IMR-90 (cell line): ENCODE results near the gene MXD4. TPM values are rescaled to one million over a fixed set of nuclear protein-coding genes. Genes with fewer than 3 reads are reported as not detected.

Experiments
- ATAC-seq: fragments of 200-7000 bp; cut with Tn5 transposase; 2 replicates; pipeline ENCODE4 v1.9.1; 2020; ENCODE audit warnings: low read depth, mild to moderate bottlenecking, moderate library complexity
- BruUV-seq: library from RNA; stranded (reverse); fragments of 400-500 nt; replicated peaks from 2 replicates; lab custom pipeline; 2021; lab: Mats Ljungman, UMichigan
- CTCF ChIA-PET: fragments of 300-600 bp; formaldehyde crosslinking; extraction: SDS; loops from one replicate; lab custom pipeline; 2021; ENCODE audit warnings: antibody characterized with exemption; lab: Yijun Ruan, JAX
- POLR2A ChIA-PET: fragments of 300-600 bp; sonication (Branson Sonifier 250); formaldehyde crosslinking; loops from one replicate; lab custom pipeline; 2022; ENCODE audit warnings: antibody characterized with exemption; ENCODE audit not compliant: unreplicated experiment; lab: Charles Lee
- DNase-seq: peaks from one replicate; pipeline ENCODE4 v3.0.0; 2013
- H2AFZ ChIP-seq: replicated peaks from 2 replicates; pipeline ENCODE3; 2013; ENCODE audit warnings: low read length, mild to moderate bottlenecking; ENCODE audit not compliant: poor library complexity
- H2AK5ac ChIP-seq: 2 replicates; pipeline ENCODE4 v1.6.1; 2013; ENCODE audit warnings: low read depth, low read length, inconsistent platforms
- H2AK9ac ChIP-seq: replicated peaks from 2 replicates; pipeline ENCODE3; 2013; ENCODE audit warnings: mild to moderate bottlenecking, low read depth, low read length, moderate library complexity; ENCODE audit not compliant: poor library complexity
- H2BK120ac ChIP-seq: 2 replicates; pipeline ENCODE4 v1.6.1; 2013; ENCODE audit warnings: low read depth, low read length, inconsistent platforms
- H2BK15ac ChIP-seq: 3 replicates; pipeline ENCODE4 v1.6.1; 2013; ENCODE audit warnings: low read depth, low read length, inconsistent platforms
- H2BK20ac ChIP-seq: 2 replicates; pipeline ENCODE4 v1.6.1; 2013; ENCODE audit warnings: low read depth, mild to moderate bottlenecking, inconsistent platforms, low read length, moderate library complexity
- H2BK5ac ChIP-seq: 2 replicates; pipeline ENCODE4 v1.6.1; 2013; ENCODE audit warnings: mild to moderate bottlenecking, low read depth, low read length, inconsistent platforms; ENCODE audit not compliant: poor library complexity, severe bottlenecking
- H3K14ac ChIP-seq: replicated peaks from 2 replicates; pipeline ENCODE4 v1.6.1; 2013; ENCODE audit warnings: low read depth, low read length, inconsistent platforms
- H3K18ac ChIP-seq: 2 replicates; pipeline ENCODE4 v1.6.1; 2013; ENCODE audit warnings: low read depth, low read length, control low read depth
- H3K23ac ChIP-seq: 2 replicates; pipeline ENCODE4 v1.6.1; 2013; ENCODE audit warnings: low read depth, low read length, inconsistent platforms
- H3K27ac ChIP-seq: 2 replicates; pipeline ENCODE4 v1.5.1; 2013; ENCODE audit warnings: mild to moderate bottlenecking, control low read depth, low read length; ENCODE audit not compliant: insufficient read depth
- H3K27me3 ChIP-seq: 2 replicates; pipeline ENCODE4 v1.6.1; 2013; ENCODE audit warnings: low read length; ENCODE audit not compliant: control insufficient read depth, insufficient read depth
- H3K36me3 ChIP-seq: 2 replicates; pipeline ENCODE4 v1.6.1; 2013; ENCODE audit warnings: low read length, mixed read lengths; ENCODE audit not compliant: control insufficient read depth, insufficient read depth
- H3K4ac ChIP-seq: 2 replicates; pipeline ENCODE4 v1.6.1; 2013; ENCODE audit warnings: low read depth, low read length, inconsistent platforms
- H3K4me1 ChIP-seq: 2 replicates; pipeline ENCODE4 v1.6.1; 2013; ENCODE audit warnings: low read length, mixed read lengths; ENCODE audit not compliant: control insufficient read depth, insufficient read depth
- H3K4me2 ChIP-seq: 2 replicates; pipeline ENCODE4 v1.6.1; 2013; ENCODE audit warnings: low read depth, mild to moderate bottlenecking, control low read depth, low read length, moderate library complexity
- H3K4me3 ChIP-seq: 2 replicates; pipeline ENCODE4 v1.5.1; 2013; ENCODE audit warnings: low read depth, mild to moderate bottlenecking, control low read depth, low read length, moderate library complexity; ENCODE audit not compliant: insufficient read depth
- H3K56ac ChIP-seq: 2 replicates; pipeline ENCODE4 v1.6.1; 2013; ENCODE audit warnings: low read length, inconsistent platforms; ENCODE audit not compliant: insufficient read depth; ENCODE audit errors: extremely low read depth
- H3K79me1 ChIP-seq, 2 experiments: 2 replicates each; pipeline ENCODE4 v1.6.1; 2013; ENCODE audit warnings: low read length in 2 of 2, inconsistent platforms in 1 of 2, low read depth in 1 of 2
- H3K9ac ChIP-seq: 2 replicates; pipeline ENCODE4 v1.6.1; 2013; ENCODE audit warnings: low read depth, low read length, control low read depth
- H3K9me1 ChIP-seq: 2 replicates; pipeline ENCODE4 v1.6.1; 2013; ENCODE audit warnings: low read length, inconsistent platforms; ENCODE audit not compliant: insufficient read depth
- H3K9me3 ChIP-seq: 2 replicates; pipeline ENCODE4 v1.6.1; 2013; ENCODE audit warnings: low read length; ENCODE audit not compliant: control insufficient read depth, insufficient read depth
- H4K20me1 ChIP-seq: 2 replicates; pipeline ENCODE4 v1.6.1; 2013; ENCODE audit warnings: low read length, inconsistent platforms; ENCODE audit not compliant: insufficient read depth
- H4K5ac ChIP-seq: 2 replicates; pipeline ENCODE4 v1.6.1; 2013; ENCODE audit warnings: mild to moderate bottlenecking, low read depth, low read length, control low read depth
- H4K8ac ChIP-seq, 2 experiments: 2 replicates each; pipeline ENCODE4 v1.6.1; 2013; ENCODE audit warnings: low read depth in 2 of 2, low read length in 2 of 2, control low read depth in 1 of 2, inconsistent platforms in 1 of 2
- H4K91ac ChIP-seq: 2 replicates; pipeline ENCODE4 v1.6.1; 2013; ENCODE audit warnings: low read depth, low read length, inconsistent platforms; ENCODE audit not compliant: insufficient read depth
- BHLHE40 ChIP-seq: fragments of 150-350 bp; IDR thresholded peaks from 2 replicates; pipeline ENCODE4 v1.6.1; 2016; ENCODE audit warnings: mild to moderate bottlenecking, low read depth, low read length
- CEBPB ChIP-seq: IDR thresholded peaks from 2 replicates; pipeline ENCODE4 v1.6.1; 2012; ENCODE audit warnings: low read depth, low read length, improper control_type of control experiment
- CHD1 ChIP-seq: IDR thresholded peaks from 2 replicates; pipeline ENCODE4 v1.6.1; 2012; ENCODE audit warnings: low read depth, low read length, improper control_type of control experiment
- FOS ChIP-seq: fragments of 150-350 bp; IDR thresholded peaks from 2 replicates; pipeline ENCODE4 v1.6.1; 2016; ENCODE audit warnings: low read depth, low read length
- MAFK ChIP-seq: IDR thresholded peaks from 2 replicates; pipeline ENCODE4 v1.6.1; 2012; ENCODE audit warnings: low read depth, low read length, improper control_type of control experiment
- MAZ ChIP-seq: IDR thresholded peaks from 2 replicates; pipeline ENCODE4 v1.6.1; 2012; ENCODE audit warnings: low read depth, mild to moderate bottlenecking, low read length, improper control_type of control experiment, moderate library complexity, borderline replicate concordance
- MXI1 ChIP-seq: IDR thresholded peaks from 2 replicates; pipeline ENCODE4 v1.6.1; 2012; ENCODE audit warnings: low read depth, mild to moderate bottlenecking, low read length, moderate library complexity, borderline replicate concordance
- POLR2A ChIP-seq: IDR thresholded peaks from 2 replicates; pipeline ENCODE4 v1.6.1; 2012; ENCODE audit warnings: mild to moderate bottlenecking, low read depth, low read length
- USF2 ChIP-seq: fragments of 150-350 bp; IDR thresholded peaks from 2 replicates; pipeline ENCODE4 v1.6.1; 2017; ENCODE audit warnings: mild to moderate bottlenecking, antibody characterized with exemption, low read length, low read depth
- WGBS, 2 experiments: methylation state at CpG; one replicate each; pipeline versions ENCODE4 v1.1.5 to v1.1.7; 2013; ENCODE audit warnings: missing lambda C conversion rate in 2 of 2; ENCODE audit not compliant: insufficient read length in 1 of 2; ENCODE audit errors: extremely low coverage in 2 of 2; 5-methylcytosine and 5-hydroxymethylcytosine counted together
- dilution Hi-C: fragments of 300-500 bp; cut with HindIII; formaldehyde crosslinking; loops from one replicate; pipeline ENCODE4 v1.14.3; 2018; ENCODE audit warnings: low sequenced_read_pairs; ENCODE audit not compliant: unreplicated experiment
- in situ Hi-C: fragments of 300-500 bp; cut with MboI; formaldehyde crosslinking; loops from 3 replicates; pipeline ENCODE4 v1.14.3; 2019; ENCODE audit warnings: low sequenced_read_pairs, inconsistent platforms, mixed read lengths
- intact Hi-C: fragments of 100-400 bp; cut with micrococcal nuclease; formaldehyde crosslinking; loops from 2 replicates; pipeline ENCODE4 v1.10.0; 2022
- polyA plus RNA-seq, 3 experiments: library from polyadenylated mRNA; depleted of rRNA; stranded (reverse); fragments of >200 nt; gene quantifications; 2 replicates each; pipeline ENCODE4 v1.2.3, GENCODE V29; 2012; ENCODE audit warnings: low replicate concordance in 1 of 3
- total RNA-seq: library from RNA; depleted of rRNA; stranded (reverse); fragments of >200 nt; gene quantifications from 2 replicates; pipeline ENCODE4 v1.2.3, GENCODE V29; 2012
- TF ChIP-seq, protein P1 (sequence below): conservative IDR thresholded peaks from 2 replicates; pipeline ENCODE4 v1.5.1; 2012; ENCODE audit warnings: mild to moderate bottlenecking, low read depth, low read length, improper control_type of control experiment

MXD4 gene
- total and polyA plus RNA-seq, 2 of the 4 experiments (the other 2 are of a cell fraction), result 22.8 to 54.4 TPM

- TF ChIP-seq USF2 (no peak), BHLHE40 (no peak)
Observed at GRCh38 chr4:2219233-2219760, 42.6 kb downstream of the MXD4 start (continued).

DNA sequence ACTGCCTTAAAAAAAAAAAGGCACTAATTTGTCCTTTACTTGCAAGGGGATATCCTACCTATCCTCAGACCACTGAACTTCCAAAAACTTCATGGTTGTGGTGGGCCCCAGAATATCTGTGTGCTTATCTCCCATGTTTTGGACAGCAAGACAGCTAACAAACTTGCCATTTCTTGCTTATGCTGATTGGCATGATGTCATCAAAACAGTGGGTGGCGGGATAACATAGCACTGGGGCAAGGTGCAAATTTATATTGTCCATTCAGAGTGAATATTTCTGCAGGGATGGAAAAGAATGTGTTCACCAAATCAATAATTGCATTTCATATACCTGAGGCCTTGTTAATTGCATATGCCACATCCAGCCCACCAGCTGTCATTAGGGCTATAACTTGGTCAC is 43.5 kb downstream of the MXD4 start:
- in situ Hi-C loops, result no loop called here
- no peaks in the 10 kb centered on the region for H3K9me1 ChIP-seq
- dilution Hi-C loops, result no loop called here
- no peak overlapping the region for H4K5ac ChIP-seq
- H3K79me1 ChIP-seq, result no peaks in the 10 kb centered on the region
- no peak overlapping the region for H3K14ac ChIP-seq
- no peak overlapping the region for H3K27ac ChIP-seq
- H3K23ac ChIP-seq, result no peak overlapping the region
- H3K56ac ChIP-seq, result no peak overlapping the region
- no CpG with 5 or more reads among the region's 1 CpG for WGBS, 2 experiments
- no peak overlapping the region for H2AK5ac ChIP-seq
- no peaks in the 10 kb centered on the region for H3K9me3 ChIP-seq
- H2AK9ac ChIP-seq, result no peak overlapping the region
- H2BK5ac ChIP-seq, result no peak overlapping the region
- BruUV-seq, result no TSS peak
- no peak overlapping the region for H3K4me2 ChIP-seq
- no peak for DNase-seq
- no peak overlapping the region for H2BK20ac ChIP-seq
- H3K9ac ChIP-seq, result no peak overlapping the region
- H2AFZ ChIP-seq, result no peak overlapping the region
- peaks cover 2% of the 10 kb centered on the region; the same call in 1 of the 2 replicates for H3K36me3 ChIP-seq
- intact Hi-C loops, result no loop called here
- no peak overlapping the region for H4K8ac ChIP-seq
- H3K4me1 ChIP-seq, result peaks cover 3% of the 10 kb centered on the region; the same call in 1 of the 2 replicates
- H3K18ac ChIP-seq, result no peak overlapping the region
- no peak overlapping the region for H2BK120ac ChIP-seq
- no peak overlapping the region for H3K4me3 ChIP-seq
- H3K4ac ChIP-seq, result no peak overlapping the region
- ChIA-PET POLR2A (no interaction called here), CTCF (no interaction called here)
- no peak overlapping the region for H4K91ac ChIP-seq
- no peak for TF ChIP-seq FOS
- TF ChIP-seq POLR2A, result no peak
- TF ChIP-seq MAFK, result no peak
- no peak for TF ChIP-seq CEBPB
- no peak for TF ChIP-seq MXI1
- no peak for TF ChIP-seq MAZ
- TF ChIP-seq CHD1, result no peak
- TF ChIP-seq, protein P1, sequence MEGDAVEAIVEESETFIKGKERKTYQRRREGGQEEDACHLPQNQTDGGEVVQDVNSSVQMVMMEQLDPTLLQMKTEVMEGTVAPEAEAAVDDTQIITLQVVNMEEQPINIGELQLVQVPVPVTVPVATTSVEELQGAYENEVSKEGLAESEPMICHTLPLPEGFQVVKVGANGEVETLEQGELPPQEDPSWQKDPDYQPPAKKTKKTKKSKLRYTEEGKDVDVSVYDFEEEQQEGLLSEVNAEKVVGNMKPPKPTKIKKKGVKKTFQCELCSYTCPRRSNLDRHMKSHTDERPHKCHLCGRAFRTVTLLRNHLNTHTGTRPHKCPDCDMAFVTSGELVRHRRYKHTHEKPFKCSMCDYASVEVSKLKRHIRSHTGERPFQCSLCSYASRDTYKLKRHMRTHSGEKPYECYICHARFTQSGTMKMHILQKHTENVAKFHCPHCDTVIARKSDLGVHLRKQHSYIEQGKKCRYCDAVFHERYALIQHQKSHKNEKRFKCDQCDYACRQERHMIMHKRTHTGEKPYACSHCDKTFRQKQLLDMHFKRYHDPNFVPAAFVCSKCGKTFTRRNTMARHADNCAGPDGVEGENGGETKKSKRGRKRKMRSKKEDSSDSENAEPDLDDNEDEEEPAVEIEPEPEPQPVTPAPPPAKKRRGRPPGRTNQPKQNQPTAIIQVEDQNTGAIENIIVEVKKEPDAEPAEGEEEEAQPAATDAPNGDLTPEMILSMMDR, result no peak
- no peak for ATAC-seq
- no peak overlapping the region for H2BK15ac ChIP-seq
- H3K27me3 ChIP-seq, result peaks cover 2% of the 10 kb centered on the region
- H4K20me1 ChIP-seq, result peaks cover 11% of the 10 kb centered on the region
